ENCODE measurements around the gene HMGXB3.
A peak's percentile ranks its signal among the peaks of the same experiment; 100 is the strongest.

The HMGXB3 gene

GRCh38 chr5:150065346-150065745 is 64.8 kb downstream of the HMGXB3 start:
- peak; percentile 41 for ATAC-seq
- TF ChIP-seq, protein P1, sequence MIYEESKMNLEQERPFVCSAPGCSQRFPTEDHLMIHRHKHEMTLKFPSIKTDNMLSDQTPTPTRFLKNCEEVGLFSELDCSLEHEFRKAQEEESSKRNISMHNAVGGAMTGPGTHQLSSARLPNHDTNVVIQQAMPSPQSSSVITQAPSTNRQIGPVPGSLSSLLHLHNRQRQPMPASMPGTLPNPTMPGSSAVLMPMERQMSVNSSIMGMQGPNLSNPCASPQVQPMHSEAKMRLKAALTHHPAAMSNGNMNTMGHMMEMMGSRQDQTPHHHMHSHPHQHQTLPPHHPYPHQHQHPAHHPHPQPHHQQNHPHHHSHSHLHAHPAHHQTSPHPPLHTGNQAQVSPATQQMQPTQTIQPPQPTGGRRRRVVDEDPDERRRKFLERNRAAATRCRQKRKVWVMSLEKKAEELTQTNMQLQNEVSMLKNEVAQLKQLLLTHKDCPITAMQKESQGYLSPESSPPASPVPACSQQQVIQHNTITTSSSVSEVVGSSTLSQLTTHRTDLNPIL (CRISPR knock-in tag; IDR thresholded peaks at IDR 0.05; ENCODE audit: low read depth), result no peak
- TF ChIP-seq CSRNP3 (CRISPR knock-in tag; IDR thresholded peaks at IDR 0.05) (no peak), ARNTL (CRISPR knock-in tag; IDR thresholded peaks at IDR 0.05; ENCODE audit: borderline replicate concordance, low read depth) (no peak)

DNA sequence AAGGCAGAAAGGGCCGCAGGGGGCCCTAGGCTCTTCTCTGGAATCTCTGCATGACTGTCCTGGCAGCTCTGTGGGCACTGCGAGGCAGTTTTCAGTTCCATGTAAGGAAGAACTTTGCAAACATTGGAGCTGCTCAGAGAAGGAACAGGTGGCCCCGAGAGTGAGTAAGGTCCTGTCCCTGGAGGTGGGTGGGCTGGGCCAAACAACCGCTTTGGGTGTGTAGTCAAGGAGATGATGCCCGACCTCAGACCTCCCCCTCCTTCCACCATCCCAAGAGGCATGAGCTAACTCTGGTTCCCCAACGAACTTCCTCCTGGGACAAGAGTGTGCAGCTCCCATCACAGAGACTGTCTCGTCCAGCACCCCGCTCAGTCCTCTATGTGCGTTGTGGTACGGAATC is 65.3 kb downstream of the HMGXB3 start:
- ATAC-seq, result peak; percentile 6; the same call in 2 of the 3 replicates
- TF ChIP-seq CSRNP3 (CRISPR knock-in tag; IDR thresholded peaks at IDR 0.05) (no peak), PPARA (CRISPR knock-in tag; IDR thresholded peaks at IDR 0.05; ENCODE audit: borderline replicate concordance) (no peak), TOX (CRISPR knock-in tag; IDR thresholded peaks at IDR 0.05; ENCODE audit: borderline replicate concordance) (no peak), CSDC2 (CRISPR knock-in tag; IDR thresholded peaks at IDR 0.05) (no peak), TCF4 (CRISPR knock-in tag; IDR thresholded peaks at IDR 0.05; ENCODE audit: borderline replicate concordance) (no peak), ZNF8 (CRISPR knock-in tag; IDR thresholded peaks at IDR 0.05) (no peak), ZNF565 (CRISPR knock-in tag; conservative IDR thresholded peaks at IDR 0.05; ENCODE audit: low read depth) (no peak)
- TF ChIP-seq, protein P1 (CRISPR knock-in tag; IDR thresholded peaks at IDR 0.05; ENCODE audit: low read depth), result no peak
- TF ChIP-seq, protein P2, sequence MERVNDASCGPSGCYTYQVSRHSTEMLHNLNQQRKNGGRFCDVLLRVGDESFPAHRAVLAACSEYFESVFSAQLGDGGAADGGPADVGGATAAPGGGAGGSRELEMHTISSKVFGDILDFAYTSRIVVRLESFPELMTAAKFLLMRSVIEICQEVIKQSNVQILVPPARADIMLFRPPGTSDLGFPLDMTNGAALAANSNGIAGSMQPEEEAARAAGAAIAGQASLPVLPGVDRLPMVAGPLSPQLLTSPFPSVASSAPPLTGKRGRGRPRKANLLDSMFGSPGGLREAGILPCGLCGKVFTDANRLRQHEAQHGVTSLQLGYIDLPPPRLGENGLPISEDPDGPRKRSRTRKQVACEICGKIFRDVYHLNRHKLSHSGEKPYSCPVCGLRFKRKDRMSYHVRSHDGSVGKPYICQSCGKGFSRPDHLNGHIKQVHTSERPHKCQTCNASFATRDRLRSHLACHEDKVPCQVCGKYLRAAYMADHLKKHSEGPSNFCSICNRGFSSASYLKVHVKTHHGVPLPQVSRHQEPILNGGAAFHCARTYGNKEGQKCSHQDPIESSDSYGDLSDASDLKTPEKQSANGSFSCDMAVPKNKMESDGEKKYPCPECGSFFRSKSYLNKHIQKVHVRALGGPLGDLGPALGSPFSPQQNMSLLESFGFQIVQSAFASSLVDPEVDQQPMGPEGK (CRISPR knock-in tag; IDR thresholded peaks at IDR 0.05; ENCODE audit: borderline replicate concordance), result no peak

DNA sequence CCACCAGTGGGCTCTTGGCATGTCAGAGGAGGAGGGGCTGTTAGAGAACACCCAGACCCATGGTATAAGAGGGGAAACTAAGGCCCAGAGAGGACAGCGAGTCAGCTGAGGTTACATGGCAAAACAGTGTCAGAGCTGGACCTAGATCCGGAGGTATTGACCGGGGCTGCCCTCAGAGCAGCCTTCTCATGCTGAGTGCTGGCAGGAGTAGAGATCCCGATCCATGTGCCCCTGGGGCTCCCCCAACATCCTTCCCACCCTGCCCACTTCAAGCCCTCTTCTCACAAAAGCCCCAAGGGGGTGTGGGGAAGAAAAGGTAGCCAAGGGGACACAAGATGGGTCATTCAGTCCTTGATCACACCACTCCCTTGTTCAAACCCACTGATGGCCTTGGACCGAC is 65.9 kb downstream of the HMGXB3 start:
- ATAC-seq, result no peak
- TF ChIP-seq TCF4 (CRISPR knock-in tag; IDR thresholded peaks at IDR 0.05; ENCODE audit: borderline replicate concordance) (no peak), ARNTL (CRISPR knock-in tag; IDR thresholded peaks at IDR 0.05; ENCODE audit: borderline replicate concordance, low read depth) (no peak)

DNA sequence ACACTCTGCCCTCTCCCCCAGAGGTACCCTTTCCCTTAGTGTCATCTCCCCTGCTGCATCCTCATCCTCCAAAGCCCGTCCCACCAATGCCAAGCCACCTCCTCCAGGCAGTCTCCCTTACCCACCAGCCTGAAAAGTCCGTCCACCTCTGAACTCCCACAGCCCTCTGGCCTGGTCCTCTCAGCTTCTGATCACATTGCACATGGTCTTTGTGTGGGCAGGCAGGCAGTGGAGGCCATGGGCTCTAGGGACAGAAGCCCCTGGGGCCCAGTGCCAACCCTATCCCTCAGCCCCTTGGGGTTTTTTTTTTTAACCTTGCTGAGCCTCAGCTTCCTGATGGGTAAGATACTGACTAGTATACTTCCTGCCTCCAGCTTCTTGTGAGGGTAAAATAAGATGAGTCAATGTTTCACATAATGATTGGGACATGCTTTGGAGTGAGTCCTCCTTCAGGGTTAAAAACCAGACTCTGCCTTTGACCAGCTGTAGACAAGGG is 66.4 kb downstream of the HMGXB3 start:
- TF ChIP-seq, protein P3, sequence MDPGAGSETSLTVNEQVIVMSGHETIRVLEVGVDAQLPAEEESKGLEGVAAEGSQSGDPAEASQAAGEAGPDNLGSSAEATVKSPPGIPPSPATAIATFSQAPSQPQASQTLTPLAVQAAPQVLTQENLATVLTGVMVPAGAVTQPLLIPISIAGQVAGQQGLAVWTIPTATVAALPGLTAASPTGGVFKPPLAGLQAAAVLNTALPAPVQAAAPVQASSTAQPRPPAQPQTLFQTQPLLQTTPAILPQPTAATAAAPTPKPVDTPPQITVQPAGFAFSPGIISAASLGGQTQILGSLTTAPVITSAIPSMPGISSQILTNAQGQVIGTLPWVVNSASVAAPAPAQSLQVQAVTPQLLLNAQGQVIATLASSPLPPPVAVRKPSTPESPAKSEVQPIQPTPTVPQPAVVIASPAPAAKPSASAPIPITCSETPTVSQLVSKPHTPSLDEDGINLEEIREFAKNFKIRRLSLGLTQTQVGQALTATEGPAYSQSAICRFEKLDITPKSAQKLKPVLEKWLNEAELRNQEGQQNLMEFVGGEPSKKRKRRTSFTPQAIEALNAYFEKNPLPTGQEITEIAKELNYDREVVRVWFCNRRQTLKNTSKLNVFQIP (CRISPR knock-in tag; IDR thresholded peaks at IDR 0.05; ENCODE audit: borderline replicate concordance, low read depth), result no peak
- no peak for TF ChIP-seq RARB (CRISPR knock-in tag; IDR thresholded peaks at IDR 0.05)
- no peak for TF ChIP-seq ESRRG (CRISPR knock-in tag; IDR thresholded peaks at IDR 0.05)
- peak; percentile 48; the same call in 2 of the 3 replicates for ATAC-seq

GRCh38 chr5:150067405-150067960 is 66.9 kb downstream of the HMGXB3 start:
- ATAC-seq, result no peak
- TF ChIP-seq, protein P1 (CRISPR knock-in tag; IDR thresholded peaks at IDR 0.05; ENCODE audit: low read depth), result no peak
- TF ChIP-seq BACH2 (CRISPR knock-in tag; IDR thresholded peaks at IDR 0.05; ENCODE audit: borderline replicate concordance), result no peak
- TF ChIP-seq ZC3H10 (CRISPR knock-in tag; IDR thresholded peaks at IDR 0.05), result no peak
- no peak for TF ChIP-seq TOX (CRISPR knock-in tag; IDR thresholded peaks at IDR 0.05; ENCODE audit: borderline replicate concordance)
- TF ChIP-seq SNAI2 (CRISPR knock-in tag; IDR thresholded peaks at IDR 0.05), result no peak
- TF ChIP-seq, protein P2 (CRISPR knock-in tag; IDR thresholded peaks at IDR 0.05; ENCODE audit: borderline replicate concordance), result no peak
- TF ChIP-seq PPARA (CRISPR knock-in tag; IDR thresholded peaks at IDR 0.05; ENCODE audit: borderline replicate concordance), result no peak
- no peak for TF ChIP-seq OSR1 (CRISPR knock-in tag; IDR thresholded peaks at IDR 0.05)
- no peak for TF ChIP-seq GLIS3 (CRISPR knock-in tag; IDR thresholded peaks at IDR 0.05)
- TF ChIP-seq ZNF8 (CRISPR knock-in tag; IDR thresholded peaks at IDR 0.05), result no peak
- no peak for TF ChIP-seq RARB (CRISPR knock-in tag; IDR thresholded peaks at IDR 0.05)
- no peak for TF ChIP-seq ZFP30 (CRISPR knock-in tag; IDR thresholded peaks at IDR 0.05)
